ENCODE measurements around the gene KRT9. TPM values are rescaled to one million over a fixed set of nuclear protein-coding genes. Genes with fewer than 3 reads are reported as not detected.
"Not testable (repeated sequence)": the region's sequence is repeated elsewhere in the genome, so short reads cannot be mapped to it uniquely, and the experiment has no call there.

KRT9 gene
- total RNA-seq, 4 donors from 2014 or later: 0.19 to 0.61 TPM; not detected in 2

GRCh38 chr17:41614098-41614497 is 42.2 kb upstream of the KRT9 start:
- WGBS, 2 donors: 83% methylated on average over 1 of the region's 5 CpGs; no CpG with 5 or more reads in 1 of the 2 donors
- no peak for DNase-seq
- intact Hi-C loops (cut with DNase I): no loop called here
- Histone ChIP-seq H3K36me3 (no peaks in the 10 kb centered on the region), H3K4me3 (no peak overlapping the region), H3K27me3 (peaks cover 0 to 83% (median 0%) of the 10 kb centered on the region in 4 donors), H3K27ac (no peak overlapping the region), H3K4me1 (peaks cover 8 to 34% (median 10%) of the 10 kb centered on the region in 3 donors), H3K9me3 (no peaks in the 10 kb centered on the region)
- TF ChIP-seq, protein P1, sequence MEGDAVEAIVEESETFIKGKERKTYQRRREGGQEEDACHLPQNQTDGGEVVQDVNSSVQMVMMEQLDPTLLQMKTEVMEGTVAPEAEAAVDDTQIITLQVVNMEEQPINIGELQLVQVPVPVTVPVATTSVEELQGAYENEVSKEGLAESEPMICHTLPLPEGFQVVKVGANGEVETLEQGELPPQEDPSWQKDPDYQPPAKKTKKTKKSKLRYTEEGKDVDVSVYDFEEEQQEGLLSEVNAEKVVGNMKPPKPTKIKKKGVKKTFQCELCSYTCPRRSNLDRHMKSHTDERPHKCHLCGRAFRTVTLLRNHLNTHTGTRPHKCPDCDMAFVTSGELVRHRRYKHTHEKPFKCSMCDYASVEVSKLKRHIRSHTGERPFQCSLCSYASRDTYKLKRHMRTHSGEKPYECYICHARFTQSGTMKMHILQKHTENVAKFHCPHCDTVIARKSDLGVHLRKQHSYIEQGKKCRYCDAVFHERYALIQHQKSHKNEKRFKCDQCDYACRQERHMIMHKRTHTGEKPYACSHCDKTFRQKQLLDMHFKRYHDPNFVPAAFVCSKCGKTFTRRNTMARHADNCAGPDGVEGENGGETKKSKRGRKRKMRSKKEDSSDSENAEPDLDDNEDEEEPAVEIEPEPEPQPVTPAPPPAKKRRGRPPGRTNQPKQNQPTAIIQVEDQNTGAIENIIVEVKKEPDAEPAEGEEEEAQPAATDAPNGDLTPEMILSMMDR (IDR thresholded peaks at IDR 0.05): no peak
- no peak for TF ChIP-seq POLR2A (IDR thresholded peaks at IDR 0.05)

DNA sequence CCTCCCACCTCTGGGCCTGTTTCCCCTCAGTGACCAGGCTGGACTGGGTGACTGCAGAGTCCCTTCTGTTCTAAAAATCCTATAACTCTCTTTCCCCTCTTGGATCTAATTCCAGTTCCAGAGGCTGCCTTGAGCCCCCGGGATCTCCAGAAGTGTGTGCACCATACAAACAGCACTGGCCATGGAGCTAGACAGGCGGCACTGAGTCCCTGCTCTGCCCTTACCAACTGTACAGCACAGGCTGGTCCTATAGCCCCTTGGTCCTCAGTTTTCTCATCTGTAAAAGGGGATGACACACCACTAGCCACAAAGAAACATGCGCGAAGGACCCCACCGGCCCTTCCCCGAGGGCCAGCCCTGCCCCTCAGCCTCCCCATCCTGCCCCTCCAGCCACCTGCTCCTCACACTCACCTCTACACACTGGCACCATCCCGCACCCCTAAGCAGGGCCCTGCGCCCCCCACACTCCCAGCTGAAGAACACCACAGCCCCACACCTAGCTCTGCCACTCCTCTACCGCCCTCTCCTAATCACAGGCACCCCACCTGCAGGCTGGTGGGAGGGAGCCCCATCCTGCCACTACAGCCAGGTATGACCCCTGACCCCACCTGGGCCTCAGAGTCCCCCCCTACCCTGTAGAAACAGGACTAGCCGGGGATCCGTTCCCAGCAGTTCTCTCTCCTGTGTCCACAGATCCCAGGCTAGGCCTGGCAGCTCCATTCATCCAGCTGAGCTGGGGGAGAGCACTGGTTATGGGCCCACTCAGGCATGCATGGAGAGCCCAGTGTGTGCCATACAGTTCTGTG is 41.6 kb upstream of the KRT9 start:
- Histone ChIP-seq H3K4me1 (peaks cover 8 to 31% (median 10%) of the 10 kb centered on the region in 3 donors), H3K27ac (peak overlapping the region in 2 of 4 donors; percentile 30 to 46), H3K9me3 (no peaks in the 10 kb centered on the region), H3K36me3 (no peaks in the 10 kb centered on the region), H3K27me3 (peaks cover 0 to 77% (median 0%) of the 10 kb centered on the region in 4 donors), H3K4me3 (no peak overlapping the region)
- 61 to 71% methylated on average over 4 to 8 of the region's 11 CpGs for WGBS, 2 donors
- TF ChIP-seq POLR2A (IDR thresholded peaks at IDR 0.05): no peak
- TF ChIP-seq, protein P1 (IDR thresholded peaks at IDR 0.05): no peak
- no peak for DNase-seq
- intact Hi-C loops (cut with DNase I): no loop called here

DNA sequence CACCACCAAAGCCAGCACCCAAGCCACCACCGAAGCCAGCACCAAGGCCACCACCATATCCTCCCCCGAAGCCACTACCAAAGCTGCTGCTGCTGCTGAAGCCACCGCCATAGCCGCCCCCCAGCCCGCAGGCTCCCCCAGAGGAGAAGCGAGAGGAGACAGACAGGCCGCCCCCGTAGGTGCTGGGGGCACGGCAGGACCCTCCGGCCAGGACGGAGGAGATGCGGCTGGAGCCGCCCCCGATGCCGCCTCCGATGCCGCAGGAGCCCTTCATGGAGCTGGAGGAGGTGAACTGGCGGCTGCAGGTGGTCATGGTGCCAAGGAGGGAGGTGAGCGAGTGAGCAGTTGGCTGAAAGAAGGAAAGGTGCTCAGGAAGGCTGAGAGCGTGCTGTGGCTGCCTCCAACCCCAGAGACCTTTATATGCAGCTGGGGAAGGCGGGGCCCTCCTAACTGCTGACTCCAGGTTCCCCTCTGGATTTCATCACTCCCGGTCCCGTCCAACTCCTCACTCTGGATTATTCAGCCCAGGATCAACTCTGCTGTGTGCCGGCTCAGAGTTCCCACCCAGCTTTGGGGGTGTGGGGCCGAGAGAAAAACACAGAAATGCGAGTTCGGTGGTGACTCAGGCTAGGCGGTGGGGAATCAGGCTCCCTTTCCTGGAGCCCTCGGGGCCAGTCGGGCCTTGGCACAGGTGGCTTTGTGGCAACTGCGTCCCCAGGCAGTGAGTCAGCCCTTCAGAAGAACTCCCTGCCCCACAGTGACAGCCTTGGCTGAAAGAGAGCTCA is 40.7 kb upstream of the KRT9 start, which contains the start of gene KRT16:
Gene KRT16, minus strand, starts transcription at position 392 of the 785 bp plus-strand sequence. Its CDS starts 79 bp downstream, at position 313.
- peaks cover 8 to 24% (median 10%) of the 10 kb centered on the region in 3 donors for H3K4me1 ChIP-seq
- DNase-seq; H3K36me3 ChIP-seq; intact Hi-C loops (cut with DNase I); H3K9me3 ChIP-seq: not testable (repeated sequence)
- 32 to 89% methylated on average over 3 to 8 of the region's 31 CpGs for WGBS, 2 donors
- peak within 1 kb of the TSS in 2 of 4 donors; percentile 22 to 37 for H3K4me3 ChIP-seq
- H3K27me3 ChIP-seq: peaks cover 0 to 68% (median 0%) of the 10 kb centered on the region in 4 donors
- H3K27ac ChIP-seq: peak within 1 kb of the TSS; percentile 20 to 67 (median 49)

- intact Hi-C loops (cut with DNase I): no loop called here
- Histone ChIP-seq H3K9me3 (peaks cover 0 to 14% (median 0%) of the 10 kb centered on the region in 3 donors), H3K27me3 (peaks cover 0 to 56% (median 0%) of the 10 kb centered on the region in 4 donors), H3K4me3 (peak overlapping the region in 1 of 4 donors; percentile 26), H3K4me1 (peaks cover 8 to 21% (median 10%) of the 10 kb centered on the region in 3 donors), H3K27ac (no peak overlapping the region), H3K36me3 (no peaks in the 10 kb centered on the region)
- TF ChIP-seq, protein P1 (IDR thresholded peaks at IDR 0.05): no peak
- no peak for TF ChIP-seq POLR2A (IDR thresholded peaks at IDR 0.05)
- DNase-seq: no peak
- WGBS, 2 donors: 92 to 95% methylated on average over 10 to 21 of the region's 25 CpGs
Observed at GRCh38 chr17:41610965-41611640, 39.2 kb upstream of the KRT9 start.

GRCh38 chr17:41610061-41610517 is 38.2 kb upstream of the KRT9 start:
- H3K27ac ChIP-seq; H3K36me3 ChIP-seq; intact Hi-C loops (cut with DNase I); H3K4me3 ChIP-seq; DNase-seq: not testable (repeated sequence)
- Histone ChIP-seq H3K4me1 (peaks cover 8 to 21% (median 10%) of the 10 kb centered on the region in 3 donors), H3K9me3 (peaks cover 0 to 15% (median 0%) of the 10 kb centered on the region in 3 donors), H3K27me3 (peaks cover 0 to 55% (median 0%) of the 10 kb centered on the region in 4 donors)
- 60 to 74% methylated on average over 8 to 10 of the region's 10 CpGs for WGBS, 2 donors

DNA sequence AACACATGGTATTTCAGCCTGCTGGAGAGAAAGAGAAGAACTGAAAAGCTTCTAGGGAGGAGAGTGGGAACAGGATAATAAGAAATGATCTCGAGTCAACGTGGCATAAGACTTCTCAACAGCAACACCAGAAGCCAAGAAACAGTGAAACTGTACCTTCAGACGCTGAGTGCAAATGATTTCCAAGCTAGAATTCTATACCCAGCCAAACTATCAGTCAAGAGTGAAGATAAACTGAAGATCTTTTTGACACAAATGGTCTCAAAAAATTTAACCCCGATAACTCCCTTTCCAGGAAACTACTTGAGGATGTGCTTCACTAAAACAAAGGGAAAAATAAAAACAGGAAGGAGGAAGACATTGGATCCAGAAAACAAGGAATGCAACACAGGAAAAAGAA is 35.1 kb upstream of the KRT9 start:
- peaks cover 0 to 15% (median 0%) of the 10 kb centered on the region in 3 donors for H3K9me3 ChIP-seq
- H3K4me1 ChIP-seq; H3K27ac ChIP-seq; DNase-seq; H3K36me3 ChIP-seq; H3K4me3 ChIP-seq; intact Hi-C loops (cut with DNase I): not testable (repeated sequence)
- H3K27me3 ChIP-seq: peaks cover 0 to 65% (median 0%) of the 10 kb centered on the region in 4 donors
- 77 to 81% methylated on average over 4 of the region's 4 CpGs for WGBS, 2 donors

Data from esophagus squamous epithelium (tissue), 5 donors.